DND-41 (cell line): Measurements from ENCODE around the gene RIPK4.
A peak's percentile ranks its signal among the peaks of the same experiment; 100 is the strongest.

Experiments
- ATAC-seq: fragments of 200-7000 bp; cut with Tn5 transposase; 3 replicates; pipeline ENCODE4 v1.9.1; 2021; ENCODE audit warnings: low read depth; ENCODE audit not compliant: insufficient read depth
- DNase-seq: peaks from one replicate; pipeline ENCODE4 v3.0.0-alpha.2; 2020
- H2AFZ ChIP-seq: 2 replicates; pipeline ENCODE4 v1.6.0; 2012; ENCODE audit warnings: low read depth, low read length
- H3K27ac ChIP-seq: 2 replicates; pipeline ENCODE4 v1.5.1; 2012; ENCODE audit warnings: low read length, inconsistent platforms
- H3K27me3 ChIP-seq: fragments of 200-600 bp; sonication (generic); 2 replicates; pipeline ENCODE4 v1.6.0; 2012; ENCODE audit warnings: low read length, mild to moderate bottlenecking, inconsistent platforms; ENCODE audit not compliant: insufficient read depth, poor library complexity
- H3K36me3 ChIP-seq: 2 replicates; pipeline ENCODE4 v1.5.1; 2012; ENCODE audit warnings: low read length, inconsistent platforms; ENCODE audit not compliant: insufficient read depth
- H3K4me1 ChIP-seq: 2 replicates; pipeline ENCODE4 v1.5.1; 2012; ENCODE audit warnings: mild to moderate bottlenecking, low read length; ENCODE audit not compliant: insufficient read depth
- H3K4me2 ChIP-seq: 2 replicates; pipeline ENCODE4 v1.6.0; 2012; ENCODE audit warnings: mild to moderate bottlenecking, moderate library complexity, low read length, inconsistent platforms; ENCODE audit not compliant: insufficient read depth
- H3K4me3 ChIP-seq, 2 experiments: fragments of 200-600 bp in 1 of 2; shearing (Covaris generic) in 1 of 2; 2 replicates each; pipeline ENCODE4 v1.5.1; 2012 to 2016; ENCODE audit warnings: inconsistent platforms in 2 of 2, low read length in 2 of 2, mild to moderate bottlenecking in 2 of 2, low read depth in 1 of 2, moderate library complexity in 1 of 2
- H3K79me2 ChIP-seq: 2 replicates; pipeline ENCODE4 v1.6.0; 2012; ENCODE audit warnings: low read length, inconsistent platforms; ENCODE audit not compliant: insufficient read depth
- H3K9ac ChIP-seq: 2 replicates; pipeline ENCODE4 v1.6.0; 2012; ENCODE audit warnings: low read depth, mild to moderate bottlenecking, inconsistent platforms, low read length, moderate library complexity
- H3K9me3 ChIP-seq: 2 replicates; pipeline ENCODE4 v1.5.1; 2012; ENCODE audit warnings: low read length, moderate library complexity, mild to moderate bottlenecking, inconsistent platforms; ENCODE audit not compliant: insufficient read depth, severe bottlenecking
- H4K20me1 ChIP-seq: 2 replicates; pipeline ENCODE4 v1.6.0; 2012; ENCODE audit warnings: low read length; ENCODE audit not compliant: insufficient read depth
- CTCF ChIP-seq: IDR thresholded peaks from 2 replicates; pipeline ENCODE4 v1.5.1; 2012; ENCODE audit warnings: borderline replicate concordance, low read length, moderate library complexity, mild to moderate bottlenecking; ENCODE audit not compliant: poor library complexity, severe bottlenecking; ENCODE audit errors: extremely low read depth
- EZH2 ChIP-seq: IDR thresholded peaks from 3 replicates; pipeline ENCODE4 v1.6.1; 2012; ENCODE audit warnings: borderline replicate concordance, low read depth, mild to moderate bottlenecking, moderate library complexity, low read length, inconsistent platforms; ENCODE audit not compliant: severe bottlenecking

Gene RIPK4

DNA sequence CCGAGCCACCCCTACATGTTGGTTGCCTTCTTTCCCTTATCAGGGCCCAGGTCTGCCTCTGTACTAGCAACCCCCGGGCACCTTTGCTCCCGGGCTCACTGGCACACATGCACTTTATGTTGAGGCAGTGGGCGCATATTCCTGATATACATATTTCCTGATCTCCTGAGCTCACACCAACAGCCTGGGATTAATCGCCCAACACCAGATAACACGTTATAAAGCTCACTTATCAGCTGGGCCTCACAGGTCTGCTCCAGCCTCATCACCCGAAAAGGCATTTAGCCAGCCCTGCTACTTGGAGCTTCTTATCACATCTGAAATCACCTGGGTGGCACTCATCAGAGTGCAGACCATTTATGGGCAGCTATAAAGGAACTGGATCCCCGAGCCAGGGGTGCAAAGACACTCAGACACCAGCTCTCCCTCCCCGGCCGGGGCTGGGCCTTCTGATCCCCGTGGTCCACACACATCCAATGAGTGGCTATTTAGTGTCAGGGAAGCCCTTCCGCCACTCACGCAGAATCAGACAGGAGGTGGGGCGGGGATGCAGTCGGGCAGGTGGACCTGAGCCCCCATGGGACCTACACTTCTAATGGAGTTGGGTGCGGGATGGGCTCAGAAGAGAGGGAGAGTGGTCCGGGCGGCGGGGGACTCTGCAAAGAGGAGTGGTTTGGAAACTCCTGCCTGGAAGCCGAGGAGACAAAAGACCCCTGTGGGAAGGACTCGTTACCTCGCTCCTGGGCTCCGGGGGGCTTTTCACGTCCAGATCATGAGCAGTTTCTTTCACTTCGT lies 21.6 kb downstream of the RIPK4 start:
- 0 out of 2 replicates have a peak overlapping the region, but pooled peaks have one; percentile 14 for H3K27ac ChIP-seq
- H3K4me1 ChIP-seq = no peaks in the 10 kb centered on the region
- no peaks in the 10 kb centered on the region for H3K9me3 ChIP-seq
- no peaks in the 10 kb centered on the region for H3K79me2 ChIP-seq
- no peaks in the 10 kb centered on the region for H3K27me3 ChIP-seq
- H4K20me1 ChIP-seq = no peaks in the 10 kb centered on the region
- H3K4me3 ChIP-seq = no peak overlapping the region
- H3K36me3 ChIP-seq = peaks cover 39% of the 10 kb centered on the region
- no peak overlapping the region for H3K4me2 ChIP-seq
- no peak for TF ChIP-seq CTCF
- TF ChIP-seq EZH2 = no peak
- no peak overlapping the region for H2AFZ ChIP-seq
- H3K9ac ChIP-seq = no peak overlapping the region
- DNase-seq (no peak), ATAC-seq (no peak)

DNA sequence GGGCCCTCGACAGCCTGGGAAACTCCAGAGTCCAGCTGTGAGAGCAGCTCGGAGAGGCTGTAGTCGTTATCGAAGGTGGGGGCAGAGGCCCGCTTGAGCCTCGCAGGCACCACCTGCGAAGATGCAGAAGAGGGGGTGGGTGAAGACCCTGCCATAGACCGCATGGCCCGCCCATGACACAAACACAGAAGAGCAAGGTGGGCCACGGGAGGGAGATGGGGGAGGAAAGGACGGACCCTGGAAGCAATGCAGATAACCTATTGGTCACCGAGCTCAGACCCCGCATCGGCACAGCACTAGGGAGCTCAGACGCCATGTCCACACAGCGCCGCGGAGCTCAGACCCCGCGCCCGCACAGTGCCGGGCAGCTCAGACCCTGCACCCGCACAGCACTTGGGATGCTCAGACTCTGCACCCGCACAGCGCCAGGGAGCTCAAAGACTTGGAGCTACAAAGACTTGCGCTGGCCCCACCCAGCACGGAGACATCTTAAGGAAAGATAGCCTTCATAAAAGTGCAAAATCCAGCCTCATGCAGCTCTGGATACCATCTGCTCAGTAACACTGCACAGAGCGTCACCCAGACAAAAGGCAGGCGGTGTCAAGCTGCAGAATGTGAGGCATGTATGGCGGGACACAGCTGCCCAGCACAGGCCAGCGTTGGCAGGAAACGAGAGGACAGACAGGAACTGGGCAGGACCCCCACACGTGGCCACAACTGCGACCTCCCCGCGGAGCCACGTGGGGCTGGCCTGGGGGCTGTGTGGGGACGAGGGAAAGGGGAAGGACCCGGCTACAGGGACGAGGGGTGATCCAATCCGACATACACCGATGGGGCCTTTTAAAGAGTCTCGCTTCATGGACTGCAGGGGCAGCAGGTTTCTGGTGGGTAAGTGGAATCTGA lies 22.6 kb downstream of the RIPK4 start:
- H4K20me1 ChIP-seq = no peaks in the 10 kb centered on the region
- H3K4me2 ChIP-seq = no peak overlapping the region
- H3K79me2 ChIP-seq = no peaks in the 10 kb centered on the region
- DNase-seq = no peak
- H2AFZ ChIP-seq = no peak overlapping the region
- H3K27ac ChIP-seq = no peak overlapping the region
- H3K36me3 ChIP-seq = peaks cover 37% of the 10 kb centered on the region
- H3K9me3 ChIP-seq = no peaks in the 10 kb centered on the region
- H3K4me1 ChIP-seq = no peaks in the 10 kb centered on the region
- no peak overlapping the region for H3K4me3 ChIP-seq
- no peaks in the 10 kb centered on the region for H3K27me3 ChIP-seq
- TF ChIP-seq CTCF (no peak), EZH2 (no peak)
- H3K9ac ChIP-seq = no peak overlapping the region
- no peak for ATAC-seq

GRCh38 chr21:41743321-41744027 lies 23.4 kb downstream of the RIPK4 start:
- no peak overlapping the region for H3K27ac ChIP-seq
- H3K9me3 ChIP-seq = no peaks in the 10 kb centered on the region
- H4K20me1 ChIP-seq = no peaks in the 10 kb centered on the region
- H3K9ac ChIP-seq = no peak overlapping the region
- DNase-seq = no peak
- TF ChIP-seq EZH2 (no peak), CTCF (no peak)
- no peaks in the 10 kb centered on the region for H3K79me2 ChIP-seq
- peaks cover 33% of the 10 kb centered on the region for H3K36me3 ChIP-seq
- H3K4me1 ChIP-seq = no peaks in the 10 kb centered on the region
- H3K4me3 ChIP-seq = no peak overlapping the region
- H3K4me2 ChIP-seq = no peak overlapping the region
- H2AFZ ChIP-seq = no peak overlapping the region
- ATAC-seq = no peak
- H3K27me3 ChIP-seq = no peaks in the 10 kb centered on the region
